Peyer's patch (tissue), 4 donors: ENCODE results near the gene PARL.

Experiments used
- CTCF ChIP-seq, 6 experiments: fragments of 450-650 bp in 4 of 6; fragments of 200-600 bp in 2 of 6; sonication (generic) in 1 of 6; IDR thresholded peaks; one replicate each; pipeline ENCODE4 v1.5.1; 2017 to 2019; ENCODE audit warnings: antibody characterized with exemption in 6 of 6, mild to moderate bottlenecking in 3 of 6, moderate library complexity in 1 of 6
- POLR2A ChIP-seq, 2 donors: fragments of 450-650 bp; IDR thresholded peaks; one replicate each; pipeline ENCODE4 v1.5.1; 2017; ENCODE audit warnings: antibody characterized with exemption in 2 of 2, mild to moderate bottlenecking in 2 of 2, moderate library complexity in 2 of 2

- TF ChIP-seq CTCF (IDR thresholded peaks at IDR 0.05) (no peak), POLR2A (IDR thresholded peaks at IDR 0.05) (no peak)
These were observed 90.2 kb downstream of the PARL start for GRCh38 chr3:183794452-183794851.
